ENCODE data around the gene SNORC. TPM values are rescaled to one million over a fixed set of nuclear protein-coding genes. Genes with fewer than 3 reads are reported as not detected.

The SNORC gene
- total RNA-seq, 1 experiment from 2014 or later, result 3.4 TPM

DNA sequence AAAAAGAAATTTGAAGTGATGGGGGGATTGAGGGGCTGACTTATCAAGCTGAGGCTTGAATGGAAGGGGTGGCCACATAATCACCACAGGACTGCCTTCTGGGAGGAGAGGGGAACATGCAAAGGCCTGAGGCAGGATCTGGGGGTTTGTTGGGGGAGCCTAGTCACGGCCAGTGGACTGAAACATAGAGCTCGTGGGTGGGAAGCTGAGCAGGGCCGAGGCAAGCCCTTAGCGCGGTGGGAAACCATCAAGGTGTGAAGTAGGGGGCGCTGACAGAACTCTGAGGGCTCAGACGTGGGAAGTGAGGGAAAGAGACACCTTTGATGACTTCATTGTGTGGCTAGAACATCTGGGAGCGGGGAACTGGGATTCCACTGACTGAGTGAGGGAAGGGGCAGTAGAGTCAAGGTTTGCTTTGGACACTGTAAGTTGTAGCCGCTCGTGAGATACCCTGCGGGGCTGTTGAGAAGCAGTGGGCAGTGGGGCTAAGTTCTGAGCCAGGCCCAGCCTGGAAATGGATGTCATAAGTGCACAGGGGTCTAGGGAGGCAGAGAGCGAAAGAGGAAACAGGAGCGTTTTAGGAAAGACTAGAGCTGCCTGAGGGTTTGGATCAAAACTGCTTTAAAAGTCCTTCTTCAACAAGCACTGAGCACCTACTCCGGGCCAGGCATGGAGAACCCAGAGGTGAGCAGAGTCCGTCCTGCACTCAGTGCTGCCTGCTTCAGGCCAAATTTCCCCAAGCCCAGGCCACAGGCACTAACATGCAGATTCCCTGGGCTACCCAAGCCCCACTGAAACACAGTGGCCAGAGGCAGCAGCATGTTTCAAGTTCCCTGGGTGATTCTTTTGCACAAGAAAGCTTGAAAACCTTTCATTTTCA lies 686 bp upstream of the SNORC start:
- peaks cover 4% of the 10 kb centered on the region; the same call in 1 of the 2 replicates for H3K4me1 Mint-ChIP-seq
- DNase-seq (ENCODE audit: low spot score), result no peak
- H3K4me3 Mint-ChIP-seq, result no peak overlapping the region
- CTCF ChIA-PET, result interaction anchor here (0.6 to 2.8 kb wide), 6 partner anchors 10 to 367 kb away, joined by 3 to 12 read pairs (median 6); partner anchors contain the start of gene INPP5D
- POLR2A ChIA-PET, result no interaction called here
- no peaks in the 10 kb centered on the region for H3K9me3 Mint-ChIP-seq
- H3K36me3 Mint-ChIP-seq, result no peaks in the 10 kb centered on the region
- TF ChIP-seq HMGA2 (CRISPR knock-in tag; IDR thresholded peaks at IDR 0.05) (no peak), IRF1 (CRISPR knock-in tag; IDR thresholded peaks at IDR 0.05) (no peak), ZNF671 (CRISPR knock-in tag; IDR thresholded peaks at IDR 0.05) (no peak), EMX1 (CRISPR knock-in tag; IDR thresholded peaks at IDR 0.05) (no peak), USF1 (CRISPR knock-in tag; IDR thresholded peaks at IDR 0.05) (no peak), ETV6 (CRISPR knock-in tag; IDR thresholded peaks at IDR 0.05) (no peak), E2F4 (CRISPR knock-in tag; IDR thresholded peaks at IDR 0.05; ENCODE audit: borderline replicate concordance, low read depth) (no peak), ZNF423 (CRISPR knock-in tag; IDR thresholded peaks at IDR 0.05) (no peak), OVOL2 (CRISPR knock-in tag; IDR thresholded peaks at IDR 0.05; ENCODE audit: borderline replicate concordance) (no peak), ZNF232 (CRISPR knock-in tag; IDR thresholded peaks at IDR 0.05) (no peak), ZNF138 (CRISPR knock-in tag; conservative IDR thresholded peaks at IDR 0.05) (no peak), ZMAT4 (CRISPR knock-in tag; IDR thresholded peaks at IDR 0.05) (no peak), SMAD3 (CRISPR knock-in tag; IDR thresholded peaks at IDR 0.05; ENCODE audit: borderline replicate concordance) (no peak), JAZF1 (CRISPR knock-in tag; IDR thresholded peaks at IDR 0.05) (no peak)
- TF ChIP-seq, protein P1, sequence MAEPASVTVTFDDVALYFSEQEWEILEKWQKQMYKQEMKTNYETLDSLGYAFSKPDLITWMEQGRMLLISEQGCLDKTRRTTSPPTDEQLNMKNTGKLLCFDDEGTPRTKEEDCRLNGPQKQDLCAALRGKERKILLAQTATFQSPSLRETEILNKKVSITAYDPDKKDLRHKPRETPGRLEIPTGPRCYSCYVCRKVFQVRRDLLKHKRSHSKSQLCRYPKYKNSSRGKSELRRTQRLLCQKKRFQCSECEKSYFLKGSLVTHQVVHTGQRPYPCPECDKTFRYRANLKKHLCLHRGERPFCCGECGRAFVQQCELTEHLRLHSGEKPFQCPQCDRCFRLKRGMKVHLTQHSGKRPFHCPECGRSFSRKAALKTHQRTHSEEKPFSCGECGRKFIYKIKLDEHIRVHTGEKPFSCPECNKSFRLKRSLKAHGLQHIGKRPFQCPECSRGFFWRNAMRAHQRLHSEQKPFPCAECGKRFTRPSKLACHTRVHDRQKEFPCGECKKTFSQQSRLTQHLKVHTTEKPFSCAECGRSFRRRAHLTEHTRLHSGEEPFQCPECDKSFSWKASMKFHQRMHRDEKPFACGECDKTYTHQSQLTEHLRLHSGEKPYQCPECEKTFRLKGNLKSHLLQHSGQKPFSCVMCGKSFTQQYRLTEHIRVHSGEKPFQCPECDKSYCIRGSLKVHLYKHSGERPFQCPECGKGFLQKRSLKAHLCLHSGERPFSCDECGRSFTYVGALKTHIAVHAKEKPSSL (CRISPR knock-in tag; conservative IDR thresholded peaks at IDR 0.05), result no peak
- TF ChIP-seq, protein P2, sequence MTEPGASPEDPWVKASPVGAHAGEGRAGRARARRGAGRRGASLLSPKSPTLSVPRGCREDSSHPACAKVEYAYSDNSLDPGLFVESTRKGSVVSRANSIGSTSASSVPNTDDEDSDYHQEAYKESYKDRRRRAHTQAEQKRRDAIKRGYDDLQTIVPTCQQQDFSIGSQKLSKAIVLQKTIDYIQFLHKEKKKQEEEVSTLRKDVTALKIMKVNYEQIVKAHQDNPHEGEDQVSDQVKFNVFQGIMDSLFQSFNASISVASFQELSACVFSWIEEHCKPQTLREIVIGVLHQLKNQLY (CRISPR knock-in tag; IDR thresholded peaks at IDR 0.05), result no peak
- TF ChIP-seq, protein P3, sequence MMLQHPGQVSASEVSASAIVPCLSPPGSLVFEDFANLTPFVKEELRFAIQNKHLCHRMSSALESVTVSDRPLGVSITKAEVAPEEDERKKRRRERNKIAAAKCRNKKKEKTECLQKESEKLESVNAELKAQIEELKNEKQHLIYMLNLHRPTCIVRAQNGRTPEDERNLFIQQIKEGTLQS (CRISPR knock-in tag; conservative IDR thresholded peaks at IDR 0.05), result no peak
- TF ChIP-seq, protein P4, sequence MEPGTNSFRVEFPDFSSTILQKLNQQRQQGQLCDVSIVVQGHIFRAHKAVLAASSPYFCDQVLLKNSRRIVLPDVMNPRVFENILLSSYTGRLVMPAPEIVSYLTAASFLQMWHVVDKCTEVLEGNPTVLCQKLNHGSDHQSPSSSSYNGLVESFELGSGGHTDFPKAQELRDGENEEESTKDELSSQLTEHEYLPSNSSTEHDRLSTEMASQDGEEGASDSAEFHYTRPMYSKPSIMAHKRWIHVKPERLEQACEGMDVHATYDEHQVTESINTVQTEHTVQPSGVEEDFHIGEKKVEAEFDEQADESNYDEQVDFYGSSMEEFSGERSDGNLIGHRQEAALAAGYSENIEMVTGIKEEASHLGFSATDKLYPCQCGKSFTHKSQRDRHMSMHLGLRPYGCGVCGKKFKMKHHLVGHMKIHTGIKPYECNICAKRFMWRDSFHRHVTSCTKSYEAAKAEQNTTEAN (CRISPR knock-in tag; IDR thresholded peaks at IDR 0.05), result no peak
- ATAC-seq, result peak; percentile 77
- H3K27me3 Mint-ChIP-seq (ENCODE audit: low read depth), result no peaks in the 10 kb centered on the region; the same call in 1 of the 2 replicates
- H3K27ac Mint-ChIP-seq, result peak overlapping the region; percentile 28
